ENCODE data around the gene USP54. TPM values are rescaled to one million over a fixed set of nuclear protein-coding genes. Genes with fewer than 3 reads are reported as not detected.

Gene USP54
- total RNA-seq, 1 donor from 2014 or later = 22.4 TPM

GRCh38 chr10:73545357-73545756, 45.8 kb downstream of the USP54 start:
- intact Hi-C loops (cut with micrococcal nuclease) = no loop called here
- DNase-seq (no peak), ATAC-seq (no peak)

GRCh38 chr10:73537709-73538108, 53.4 kb downstream of the USP54 start:
- DNase-seq (no peak), ATAC-seq (no peak)

GRCh38 chr10:73537288-73537687, 53.9 kb downstream of the USP54 start:
- ATAC-seq = no peak
- DNase-seq = no peak
- intact Hi-C loops (cut with micrococcal nuclease) = no loop called here

More at GRCh38 chr10:73537709-73538108, 53.4 kb downstream of the USP54 start:
- intact Hi-C loops (cut with micrococcal nuclease) = no loop called here

GRCh38 chr10:73534857-73535256, 56.3 kb downstream of the USP54 start:
- intact Hi-C loops (cut with micrococcal nuclease) = no loop called here
- ATAC-seq (no peak), DNase-seq (no peak)

- DNase-seq (no peak), ATAC-seq (peak; percentile 90)
- intact Hi-C loops (cut with micrococcal nuclease) = no loop called here
These were observed 61.9 kb downstream of the USP54 start for GRCh38 chr10:73529089-73529832.

GRCh38 chr10:73522263-73522662, 68.9 kb downstream of the USP54 start:
- intact Hi-C loops (cut with micrococcal nuclease) = no loop called here
- no peak for ATAC-seq
- DNase-seq = no peak

GRCh38 chr10:73519336-73519735, 71.8 kb downstream of the USP54 start:
- DNase-seq (no peak), ATAC-seq (no peak)
- intact Hi-C loops (cut with micrococcal nuclease) = no loop called here

DNA sequence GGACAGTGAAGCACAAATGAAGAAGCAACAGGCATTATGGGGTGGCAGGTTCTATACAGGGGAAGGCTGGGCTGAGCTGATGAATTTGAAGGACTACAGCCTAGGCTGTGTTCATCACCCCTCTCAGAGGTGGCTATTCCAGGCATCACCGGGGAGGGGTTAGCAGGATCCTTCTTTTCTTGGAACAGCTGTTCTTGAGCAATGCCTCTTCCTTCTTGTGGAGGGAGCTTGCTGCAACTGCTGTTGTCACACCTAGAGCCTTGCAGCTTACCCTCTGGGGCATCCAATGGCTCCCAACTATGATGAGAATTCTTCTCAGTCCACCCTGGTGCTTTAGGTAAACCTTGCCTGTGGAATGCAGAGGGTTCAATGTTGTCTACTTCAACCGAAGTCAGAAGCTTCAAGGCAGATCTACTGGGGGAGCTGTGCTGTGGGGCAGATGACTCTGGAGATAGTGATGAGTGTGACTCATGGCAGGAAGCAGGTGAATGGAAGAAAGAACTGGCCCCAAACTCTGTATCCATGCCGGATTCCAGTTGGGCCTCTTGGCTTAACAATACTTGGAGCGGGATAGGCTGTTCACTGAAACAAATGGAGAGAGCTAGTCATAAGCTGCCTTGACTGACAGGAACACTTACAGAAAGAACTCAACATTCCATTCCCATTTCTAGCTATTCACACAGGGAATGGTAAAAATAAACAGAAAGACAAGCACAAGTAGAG, 73.8 kb downstream of the USP54 start:
- no peak for DNase-seq
- no peak for ATAC-seq
- intact Hi-C loops (cut with micrococcal nuclease) = no loop called here

DNA sequence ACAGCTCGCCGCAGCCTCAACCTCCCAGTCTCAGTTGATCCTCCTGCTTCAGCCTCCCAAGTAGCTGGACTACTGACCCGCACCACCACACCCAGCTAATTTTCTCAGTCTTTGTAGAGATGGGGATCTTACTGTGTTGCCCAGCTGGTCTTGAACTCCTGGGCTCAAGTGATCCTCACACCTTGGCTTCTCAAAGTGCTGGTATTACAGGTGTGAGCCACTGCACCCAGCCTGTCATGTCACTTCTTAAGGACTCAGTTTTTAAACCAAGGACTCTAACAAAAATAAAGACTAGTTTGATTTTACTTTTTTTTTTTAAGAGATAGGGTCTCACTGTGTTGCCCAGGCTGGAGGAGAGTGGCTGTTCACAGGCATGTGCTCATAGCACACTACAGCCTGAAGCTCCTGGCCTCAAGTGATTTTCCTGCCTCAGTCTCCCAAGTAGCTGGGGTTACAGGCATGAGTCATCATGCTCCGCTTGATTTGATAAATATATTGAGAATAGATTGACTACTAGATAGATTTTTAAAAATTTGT, 78.9 kb downstream of the USP54 start:
- DNase-seq = no peak
- intact Hi-C loops (cut with micrococcal nuclease) = no loop called here
- no peak for ATAC-seq

DNA sequence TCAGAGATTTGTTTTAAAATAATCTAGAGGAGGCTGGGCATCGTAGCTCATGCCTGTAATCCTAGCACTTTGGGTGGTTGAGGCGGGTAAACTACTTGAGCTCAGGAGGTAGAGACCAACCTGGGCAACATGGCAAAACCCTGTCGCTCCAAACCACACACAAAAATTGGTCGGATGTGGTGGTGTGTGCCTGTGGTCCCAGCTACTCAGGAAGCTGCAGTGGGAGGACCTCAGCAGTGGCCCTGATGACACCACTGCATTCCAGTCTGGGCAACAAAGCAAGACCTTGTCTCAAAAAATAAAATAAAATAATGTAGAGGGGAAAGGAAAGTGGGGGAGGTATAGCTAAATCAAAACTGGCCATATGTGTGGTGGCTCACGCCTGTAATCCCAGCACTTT, 81.4 kb downstream of the USP54 start:
- intact Hi-C loops (cut with micrococcal nuclease) = no loop called here
- DNase-seq (no peak), ATAC-seq (no peak)

- DNase-seq (no peak), ATAC-seq (no peak)
- intact Hi-C loops (cut with micrococcal nuclease) = no loop called here
These were observed 84.7 kb downstream of the USP54 start for GRCh38 chr10:73506491-73506890.

GRCh38 chr10:73506074-73506473, 85.1 kb downstream of the USP54 start:
- intact Hi-C loops (cut with micrococcal nuclease) = no loop called here
- no peak for ATAC-seq
- no peak for DNase-seq

DNA sequence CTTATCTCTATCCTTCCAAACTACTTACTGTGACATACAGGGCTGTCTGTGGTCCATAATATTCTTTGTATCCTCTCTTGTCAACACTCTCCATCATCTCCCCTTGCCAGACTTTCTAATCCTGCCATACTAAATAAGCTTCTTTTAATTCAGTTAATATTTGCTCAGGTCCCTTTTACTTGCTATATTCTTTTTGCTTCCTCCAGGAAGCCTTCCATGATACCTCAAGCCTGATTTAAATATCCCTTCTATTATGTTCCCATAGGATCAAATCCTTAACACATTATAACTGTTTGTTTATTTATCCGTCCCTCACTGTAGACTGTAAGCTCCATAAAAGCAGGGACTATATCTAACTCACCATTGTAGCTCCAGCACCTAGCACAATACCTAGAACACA, 88.1 kb downstream of the USP54 start:
- intact Hi-C loops (cut with micrococcal nuclease) = no loop called here
- ATAC-seq (no peak), DNase-seq (no peak)

GRCh38 chr10:73501651-73502050, 89.5 kb downstream of the USP54 start:
- DNase-seq = no peak
- intact Hi-C loops (cut with micrococcal nuclease) = no loop called here
- no peak for ATAC-seq

DNA sequence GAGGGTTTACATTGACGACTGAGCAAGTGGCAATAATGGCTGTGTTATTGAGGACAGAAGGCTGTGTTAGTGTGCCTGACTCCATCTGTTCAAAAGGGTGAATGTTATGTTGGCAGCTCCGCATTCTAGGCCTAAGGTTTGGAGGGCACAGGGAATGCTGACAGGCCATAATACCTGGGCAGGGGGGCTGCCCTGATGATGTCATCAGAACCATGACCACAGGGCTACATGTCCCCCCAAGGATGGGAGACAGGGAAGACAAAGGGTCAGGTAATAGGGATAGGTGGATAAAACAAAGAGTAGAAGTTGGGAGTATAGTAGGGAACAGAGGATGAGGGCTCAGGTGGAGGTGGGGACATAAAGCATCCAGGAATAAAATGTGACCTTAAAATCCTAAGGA, 93.5 kb downstream of the USP54 start:
- intact Hi-C loops (cut with micrococcal nuclease) = no loop called here
- DNase-seq = no peak
- no peak for ATAC-seq

DNA sequence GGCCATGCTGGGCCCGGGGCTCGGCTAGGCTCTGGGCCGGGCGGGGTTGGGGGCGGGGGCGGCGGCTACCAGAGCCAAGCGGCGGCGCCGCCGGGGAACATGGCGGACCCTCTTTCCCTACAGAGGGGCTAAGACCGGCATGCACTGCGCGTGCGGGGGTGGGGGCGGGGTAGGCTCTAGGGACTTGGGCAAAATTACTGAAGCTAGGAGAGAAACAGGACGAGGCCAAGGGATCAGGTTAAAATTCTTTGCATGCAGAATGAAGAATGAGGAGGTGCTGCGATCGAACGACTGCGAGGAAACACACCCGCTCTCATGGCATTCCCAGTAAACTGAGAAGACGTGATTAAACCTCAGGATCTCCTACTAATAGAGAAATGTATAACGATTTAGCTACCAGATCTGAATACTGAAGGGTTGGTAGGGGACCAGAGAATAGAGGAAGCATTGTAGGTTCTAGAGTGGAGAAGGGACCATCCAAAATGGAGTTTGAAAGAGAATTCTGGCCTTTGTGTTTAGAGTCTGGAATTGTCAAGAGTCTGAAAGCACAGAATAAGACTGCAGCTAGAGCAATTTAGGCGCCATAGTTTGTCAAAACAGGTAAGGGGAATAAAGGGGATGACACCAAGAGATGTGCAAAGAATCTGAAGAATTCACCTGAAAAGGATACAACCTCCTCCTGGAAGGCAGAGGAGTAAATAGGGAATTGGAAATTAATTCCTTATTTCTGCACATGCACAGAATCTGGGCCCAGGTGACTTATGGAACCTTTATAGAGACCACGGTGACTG, 95.1 kb downstream of the USP54 start, which contains the start of gene PPP3CB:
TSS of gene PPP3CB (minus strand) at position 141 of the 791 bp plus-strand sequence. CDS start at position 6, 135 bp downstream.
- peak; percentile 92 for DNase-seq
- intact Hi-C loops (cut with micrococcal nuclease) = no loop called here
- peak; percentile 91 for ATAC-seq

- intact Hi-C loops (cut with micrococcal nuclease) = no loop called here
- peak; percentile 93 for ATAC-seq
- peak; percentile 94 for DNase-seq
These were observed 95.8 kb downstream of the USP54 start for GRCh38 chr10:73495226-73495883.

DNA sequence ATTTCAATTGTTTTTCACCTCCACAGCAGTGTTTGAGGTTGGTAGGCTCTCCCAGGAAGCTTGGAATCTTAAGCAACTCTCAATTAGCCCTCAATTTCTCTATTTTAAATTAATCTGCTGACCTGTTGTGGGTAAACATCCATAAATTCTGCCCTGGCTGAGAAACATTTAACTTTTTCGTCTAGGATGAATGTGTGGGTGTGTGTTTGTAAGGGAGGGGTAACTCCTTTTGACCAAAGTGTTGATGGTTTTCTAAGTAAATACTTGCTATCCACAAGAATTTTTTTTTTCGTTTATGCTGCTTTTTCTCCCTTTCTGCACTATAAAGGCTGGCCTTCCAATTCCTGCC, 96.3 kb downstream of the USP54 start:
- intact Hi-C loops (cut with micrococcal nuclease) = no loop called here
- no peak for DNase-seq
- no peak for ATAC-seq

GRCh38 chr10:73494213-73494612, 96.9 kb downstream of the USP54 start:
- no peak for DNase-seq
- intact Hi-C loops (cut with micrococcal nuclease) = no loop called here
- no peak for ATAC-seq
